ENCODE data around the gene VAV3. TPM values are rescaled to one million over a fixed set of nuclear protein-coding genes. Genes with fewer than 3 reads are reported as not detected.

The VAV3 gene
- total and polyA plus RNA-seq, 12 donors = 0.72 to 3.4 (median 1.9) TPM

DNA sequence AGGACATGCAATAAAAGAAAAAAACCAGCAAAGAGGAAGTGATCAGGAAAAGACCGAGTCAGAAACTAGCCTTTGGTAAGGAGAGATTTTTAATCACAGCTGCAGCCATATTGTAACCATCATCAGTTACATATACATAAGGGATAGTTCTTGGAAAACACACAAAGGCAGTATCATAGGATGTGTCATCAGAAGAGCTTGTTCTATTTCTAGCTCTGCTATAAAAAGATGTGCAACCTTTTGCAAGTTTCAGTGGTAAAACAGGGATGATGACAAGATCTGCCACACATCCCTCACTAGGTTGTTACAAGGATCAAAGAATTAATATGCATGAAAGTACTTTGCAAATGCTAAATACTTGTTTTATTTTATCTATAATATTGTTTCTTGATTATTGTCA lies 342.0 kb downstream of the VAV3 start:
- 42 to 68% methylated on average over 1 of the region's 1 CpG for WGBS, 2 donors
- H3K36me3 ChIP-seq = no peaks in the 10 kb centered on the region
- no peak overlapping the region for H3K4me3 ChIP-seq
- intact Hi-C loops (cut with DNase I) = no loop called here
- H3K27ac ChIP-seq = no peak overlapping the region
- TF ChIP-seq, protein P1, sequence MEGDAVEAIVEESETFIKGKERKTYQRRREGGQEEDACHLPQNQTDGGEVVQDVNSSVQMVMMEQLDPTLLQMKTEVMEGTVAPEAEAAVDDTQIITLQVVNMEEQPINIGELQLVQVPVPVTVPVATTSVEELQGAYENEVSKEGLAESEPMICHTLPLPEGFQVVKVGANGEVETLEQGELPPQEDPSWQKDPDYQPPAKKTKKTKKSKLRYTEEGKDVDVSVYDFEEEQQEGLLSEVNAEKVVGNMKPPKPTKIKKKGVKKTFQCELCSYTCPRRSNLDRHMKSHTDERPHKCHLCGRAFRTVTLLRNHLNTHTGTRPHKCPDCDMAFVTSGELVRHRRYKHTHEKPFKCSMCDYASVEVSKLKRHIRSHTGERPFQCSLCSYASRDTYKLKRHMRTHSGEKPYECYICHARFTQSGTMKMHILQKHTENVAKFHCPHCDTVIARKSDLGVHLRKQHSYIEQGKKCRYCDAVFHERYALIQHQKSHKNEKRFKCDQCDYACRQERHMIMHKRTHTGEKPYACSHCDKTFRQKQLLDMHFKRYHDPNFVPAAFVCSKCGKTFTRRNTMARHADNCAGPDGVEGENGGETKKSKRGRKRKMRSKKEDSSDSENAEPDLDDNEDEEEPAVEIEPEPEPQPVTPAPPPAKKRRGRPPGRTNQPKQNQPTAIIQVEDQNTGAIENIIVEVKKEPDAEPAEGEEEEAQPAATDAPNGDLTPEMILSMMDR (IDR thresholded peaks at IDR 0.05) = no peak
- no peaks in the 10 kb centered on the region for H3K4me1 ChIP-seq
- no peaks in the 10 kb centered on the region for H3K27me3 ChIP-seq
- no peak for ATAC-seq
- no peak for DNase-seq
- H3K9me3 ChIP-seq = no peaks in the 10 kb centered on the region

DNA sequence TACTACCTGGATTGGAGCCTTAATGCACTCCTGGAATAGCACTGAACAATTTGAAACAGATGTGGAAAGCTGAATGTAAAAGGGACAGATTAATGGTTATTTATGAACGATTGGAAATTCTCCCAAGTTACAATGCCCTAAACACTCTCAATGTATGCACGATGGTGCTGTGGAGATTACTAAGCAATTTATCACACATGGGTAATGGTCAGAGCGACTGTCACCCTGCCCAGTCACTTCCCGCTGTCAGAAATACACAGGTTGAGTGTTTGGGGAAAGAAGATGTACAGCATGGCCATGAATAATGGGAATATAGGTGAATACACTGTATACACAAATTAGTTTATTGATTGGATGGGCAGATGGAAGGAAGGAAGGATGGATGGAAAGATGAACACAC lies 342.4 kb downstream of the VAV3 start:
- TF ChIP-seq, protein P1 (IDR thresholded peaks at IDR 0.05) = no peak
- H3K4me1 ChIP-seq = no peaks in the 10 kb centered on the region
- intact Hi-C loops (cut with DNase I) = no loop called here
- H3K4me3 ChIP-seq = no peak overlapping the region
- H3K36me3 ChIP-seq = peaks cover 0 to 1% (median 0%) of the 10 kb centered on the region in 9 donors
- WGBS, 2 donors = 77 to 78% methylated on average over 4 of the region's 4 CpGs
- H3K27me3 ChIP-seq = no peaks in the 10 kb centered on the region
- H3K9me3 ChIP-seq = no peaks in the 10 kb centered on the region
- no peak for ATAC-seq
- DNase-seq = no peak
- H3K27ac ChIP-seq = no peak overlapping the region

- intact Hi-C loops (cut with DNase I) = no loop called here
- H3K9me3 ChIP-seq = peaks cover 0 to 9% (median 0%) of the 10 kb centered on the region in 11 donors
- H3K36me3 ChIP-seq = peaks cover 0 to 19% (median 0%) of the 10 kb centered on the region in 9 donors
- no peak overlapping the region for H3K27ac ChIP-seq
- TF ChIP-seq, protein P1 (IDR thresholded peaks at IDR 0.05) = no peak
- no peaks in the 10 kb centered on the region for H3K27me3 ChIP-seq
- DNase-seq (no peak), ATAC-seq (no peak)
- H3K4me3 ChIP-seq = no peak overlapping the region
- no peaks in the 10 kb centered on the region for H3K4me1 ChIP-seq
- WGBS, 2 donors = 87 to 97% methylated on average over 1 of the region's 1 CpG
Observed at GRCh38 chr1:107620753-107621152, 344.2 kb downstream of the VAV3 start.

DNA sequence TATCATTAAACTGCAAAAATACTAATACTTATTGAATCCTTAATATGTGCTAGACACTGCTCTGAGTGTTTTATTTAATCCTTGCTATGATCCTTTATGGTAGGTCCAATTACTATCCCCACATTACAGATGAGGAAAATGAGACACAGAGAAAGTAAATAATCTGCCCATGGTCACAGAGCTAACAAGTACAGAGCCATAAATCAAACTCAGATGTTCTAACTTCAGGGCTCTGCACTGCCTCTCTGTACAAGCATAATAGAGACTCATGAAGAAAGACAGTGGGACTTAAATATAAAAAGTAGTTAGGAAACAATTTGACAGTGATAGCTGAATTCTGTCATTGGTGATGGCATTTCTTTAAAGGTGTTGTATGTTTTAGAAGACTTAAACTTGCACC lies 346.4 kb downstream of the VAV3 start:
- DNase-seq (no peak), ATAC-seq (no peak)
- TF ChIP-seq, protein P1 (IDR thresholded peaks at IDR 0.05) = no peak
- Histone ChIP-seq H3K4me1 (no peaks in the 10 kb centered on the region), H3K4me3 (no peak overlapping the region), H3K27ac (no peak overlapping the region), H3K36me3 (peaks cover 0 to 25% (median 0%) of the 10 kb centered on the region in 9 donors), H3K27me3 (no peaks in the 10 kb centered on the region), H3K9me3 (peaks cover 0 to 21% (median 6%) of the 10 kb centered on the region in 11 donors)
- intact Hi-C loops (cut with DNase I) = no loop called here
